GM23248 (cell line): Measurements from ENCODE around the gene STRIP1.

Experiments used
- EZH2 ChIP-seq: fragments of 200-600 bp; sonication (generic); IDR thresholded peaks from 2 replicates; pipeline ENCODE4 v1.6.1; 2018; ENCODE audit warnings: antibody characterized with exemption, mild to moderate bottlenecking; ENCODE audit not compliant: insufficient read depth, poor library complexity, severe bottlenecking
- EZH2phosphoT487 ChIP-seq: fragments of 200-600 bp; sonication (generic); IDR thresholded peaks from 2 replicates; pipeline ENCODE4 v1.6.1; 2018; ENCODE audit warnings: antibody characterized with exemption, moderate library complexity, mild to moderate bottlenecking, low read depth; ENCODE audit not compliant: insufficient read depth

DNA sequence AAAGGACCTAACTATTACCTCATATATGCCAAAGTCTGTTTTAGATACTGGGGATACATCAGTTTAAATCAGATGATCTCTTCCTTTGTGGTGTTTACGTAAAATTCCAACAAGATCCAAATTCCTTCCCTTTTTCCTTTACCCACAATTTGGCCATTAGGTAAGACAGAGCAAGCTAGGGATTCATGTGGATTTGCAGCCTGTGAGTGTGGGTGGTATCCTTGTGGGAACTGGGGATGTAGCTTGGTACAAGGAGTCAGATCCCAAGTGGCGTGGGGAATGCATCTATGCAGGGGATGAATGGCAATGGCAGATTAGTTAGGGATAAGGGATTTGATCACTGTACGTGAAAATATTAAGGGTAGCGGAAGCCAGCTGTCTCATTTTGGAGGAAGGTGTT, 9.8 kb upstream of the STRIP1 start:
- no peak for TF ChIP-seq EZH2
- no peak for TF ChIP-seq EZH2phosphoT487
